GM15510 (cell line): ENCODE measurements around the gene PHF3.

Experiments
- POLR2A ChIP-seq: IDR thresholded peaks from 3 replicates; pipeline ENCODE4 v1.6.1; 2011; ENCODE audit warnings: borderline replicate concordance; ENCODE audit not compliant: insufficient read length; ENCODE audit errors: extremely low read depth

Gene PHF3

DNA sequence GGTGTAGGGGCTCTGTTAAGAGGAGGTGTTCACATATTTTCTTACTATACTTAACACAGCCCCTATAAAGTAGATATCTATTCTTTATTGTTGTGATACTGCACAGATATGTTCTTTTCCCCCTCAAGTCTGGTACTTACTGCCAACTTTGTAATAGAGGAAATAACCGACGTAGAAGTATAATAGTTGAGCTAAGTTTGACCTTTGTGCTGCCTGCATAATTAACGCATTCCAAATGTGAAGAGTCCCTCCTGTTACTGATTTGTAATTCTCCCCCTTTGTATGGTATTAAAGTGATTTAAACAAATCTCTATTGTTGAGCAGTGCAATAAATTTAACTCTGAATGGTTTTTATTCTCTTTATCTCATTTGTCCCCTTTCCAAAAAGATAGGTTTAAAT is 39.0 kb downstream of the PHF3 start:
- TF ChIP-seq POLR2A: no peak

DNA sequence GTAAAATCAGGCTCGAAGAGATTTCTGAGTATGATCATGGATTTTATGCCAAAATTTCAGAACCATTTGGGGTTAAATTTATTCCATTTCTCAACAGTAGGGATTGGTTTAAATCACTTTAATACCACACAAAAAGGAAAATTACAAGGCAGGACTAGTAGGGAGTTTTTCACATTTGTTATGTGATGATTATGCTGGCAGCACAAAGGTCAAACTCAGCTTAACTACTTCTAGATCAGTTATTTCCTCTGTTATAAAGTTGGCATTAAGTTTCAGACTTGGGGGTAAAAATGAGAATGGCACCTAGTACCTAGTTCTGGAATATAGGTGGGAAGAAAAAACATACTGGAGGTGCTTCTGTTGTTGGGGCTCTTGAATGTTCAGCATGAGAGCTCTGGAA is 39.5 kb downstream of the PHF3 start:
- TF ChIP-seq POLR2A: no peak

DNA sequence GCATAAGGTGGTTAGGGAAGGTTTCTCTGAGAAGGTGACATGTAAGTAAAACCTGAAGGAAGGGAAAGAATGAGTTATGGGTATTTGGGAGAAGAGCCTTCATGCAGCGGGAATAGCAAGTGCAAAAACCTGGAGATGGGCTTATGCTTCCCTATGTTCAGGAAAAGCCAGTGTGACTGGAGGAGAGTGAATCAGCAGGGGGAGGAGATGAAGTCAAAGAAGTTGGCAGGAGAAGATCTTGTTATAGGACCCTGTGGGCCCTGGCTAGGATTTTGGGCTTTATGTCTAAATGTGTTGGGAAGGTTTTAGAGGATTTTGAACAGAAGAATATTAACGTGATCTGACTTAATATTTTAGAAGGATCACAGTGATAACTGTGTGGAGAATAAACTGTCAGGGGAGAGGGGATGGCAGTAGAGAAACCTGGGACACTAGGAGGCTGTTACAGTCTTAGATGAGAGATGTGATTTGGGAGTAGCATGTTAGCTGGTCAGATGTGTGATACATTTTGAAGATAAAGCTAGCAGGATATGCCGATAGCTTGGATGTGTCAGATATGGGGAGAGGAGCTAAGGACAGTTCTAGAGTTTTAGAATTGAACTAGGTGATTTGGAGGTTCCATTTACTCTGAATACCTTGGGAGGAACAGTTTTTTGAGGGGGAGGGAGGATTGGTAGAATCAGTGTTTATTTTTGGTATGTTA is 41.0 kb downstream of the PHF3 start:
- no peak for TF ChIP-seq POLR2A

DNA sequence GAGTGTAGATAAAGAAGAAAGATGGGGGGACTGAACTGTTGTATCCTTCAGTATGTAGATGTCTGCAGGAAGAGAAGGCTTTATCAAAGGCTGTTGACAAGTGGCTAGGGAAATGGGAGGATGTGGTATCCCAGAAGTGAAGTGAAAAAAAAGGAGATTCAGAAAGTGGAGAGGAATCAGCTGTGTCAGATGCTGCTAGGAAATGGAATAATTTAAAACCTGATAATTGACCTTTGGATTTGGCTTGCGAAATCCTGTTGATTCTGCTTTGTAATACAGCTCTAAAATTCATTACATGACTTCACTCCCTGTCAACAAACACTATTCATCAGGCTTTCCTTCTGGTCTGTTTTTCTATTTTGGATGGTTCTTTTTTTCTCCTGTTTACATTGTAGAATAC is 41.7 kb downstream of the PHF3 start:
- no peak for TF ChIP-seq POLR2A

DNA sequence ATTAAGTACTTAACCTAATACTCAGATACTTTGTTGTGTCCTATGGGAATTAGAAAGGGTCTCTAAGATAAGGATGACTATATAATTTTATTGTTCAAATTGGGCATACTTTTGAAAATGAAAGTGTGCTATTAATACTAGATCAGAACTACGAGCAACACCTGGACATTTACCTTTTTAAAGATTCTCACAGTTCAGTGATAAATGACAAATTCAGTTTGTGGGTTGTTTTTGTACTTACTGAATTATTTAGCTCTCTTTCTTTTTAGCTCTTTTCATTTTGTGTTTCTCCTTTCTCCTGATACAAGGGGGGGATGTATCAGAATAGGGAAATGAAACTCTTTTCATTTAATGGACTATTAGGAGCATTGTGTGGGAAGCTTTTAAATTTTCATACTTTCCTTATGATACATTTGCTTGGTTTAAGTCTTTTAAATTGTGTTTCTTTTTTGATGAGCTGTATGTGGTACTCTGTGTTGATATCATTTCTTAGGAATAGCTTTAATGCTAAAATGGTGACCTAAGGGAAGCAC is 47.5 kb downstream of the PHF3 start:
- TF ChIP-seq POLR2A: no peak

DNA sequence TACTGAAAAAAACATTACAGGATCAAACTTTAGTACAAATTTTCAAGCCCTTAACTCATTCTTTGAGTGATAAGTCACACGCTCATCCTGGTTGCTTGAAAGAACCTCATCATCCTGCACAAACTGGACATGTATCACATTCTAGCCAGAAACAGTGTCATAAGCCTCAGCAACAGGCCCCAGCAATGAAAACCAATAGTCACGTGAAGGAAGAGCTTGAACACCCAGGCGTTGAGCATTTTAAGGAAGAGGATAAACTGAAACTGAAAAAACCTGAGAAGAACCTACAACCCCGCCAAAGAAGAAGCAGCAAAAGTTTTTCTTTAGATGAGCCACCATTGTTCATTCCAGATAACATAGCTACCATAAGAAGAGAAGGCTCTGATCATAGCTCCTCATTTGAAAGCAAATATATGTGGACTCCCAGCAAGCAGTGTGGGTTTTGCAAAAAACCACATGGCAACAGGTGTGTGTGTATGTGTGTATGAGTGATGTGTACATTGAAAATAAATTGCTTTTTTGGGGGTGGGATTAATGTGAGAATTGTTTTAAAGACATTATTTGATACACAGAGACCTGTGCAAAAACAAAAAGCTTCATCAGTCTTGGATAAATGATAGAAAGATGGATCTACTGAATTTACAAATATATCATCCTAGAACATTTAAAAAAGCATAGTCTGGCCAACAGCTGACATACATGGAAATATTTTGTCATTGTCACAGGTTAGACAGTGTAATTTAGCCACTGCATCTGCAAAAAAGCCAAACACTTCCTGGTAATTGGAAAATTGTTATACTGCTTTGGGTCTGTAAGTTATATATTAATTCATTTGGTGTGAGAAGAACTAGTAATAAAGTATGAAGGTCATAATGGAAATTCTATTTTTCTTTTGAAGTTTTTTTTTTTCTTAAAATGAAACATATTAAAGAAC is 50.1 kb downstream of the PHF3 start:
- no peak for TF ChIP-seq POLR2A

DNA sequence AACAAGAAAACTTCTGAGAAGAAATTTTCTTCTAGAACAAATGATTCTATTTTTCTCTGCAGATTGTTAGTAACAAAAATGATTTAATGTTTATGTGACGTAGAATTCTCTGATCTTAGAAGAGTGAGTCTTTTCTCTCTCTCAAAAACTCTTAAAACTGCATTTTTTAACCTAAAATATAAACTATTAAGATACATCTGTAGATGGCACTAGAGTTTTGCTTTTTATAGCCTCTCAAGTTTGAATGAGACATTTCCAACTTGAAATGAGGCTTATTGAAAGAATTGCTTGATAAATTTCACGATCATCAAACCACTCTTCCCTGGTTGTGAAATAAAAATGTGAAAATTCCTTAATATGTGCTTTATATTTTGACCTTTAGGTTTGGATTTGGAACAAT is 53.8 kb downstream of the PHF3 start:
- no peak for TF ChIP-seq POLR2A

DNA sequence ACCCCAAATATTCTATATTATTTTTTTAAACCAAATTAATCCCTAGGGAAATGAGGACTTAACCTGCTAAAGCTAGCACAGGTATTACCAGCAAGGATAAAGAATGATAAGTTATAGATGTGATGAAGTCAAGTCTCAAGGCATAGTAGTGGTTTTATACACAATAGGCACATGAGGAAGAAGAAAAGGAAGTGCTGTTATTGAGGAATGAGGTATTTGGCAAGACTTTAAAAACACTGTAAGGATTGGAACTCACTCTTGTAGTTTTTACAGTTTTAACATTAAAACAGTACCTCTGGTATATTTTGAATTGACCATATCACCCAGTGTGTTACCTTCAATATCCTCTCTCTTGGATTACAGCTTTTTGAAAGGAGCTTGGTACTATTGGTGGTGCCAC is 54.6 kb downstream of the PHF3 start:
- no peak for TF ChIP-seq POLR2A

DNA sequence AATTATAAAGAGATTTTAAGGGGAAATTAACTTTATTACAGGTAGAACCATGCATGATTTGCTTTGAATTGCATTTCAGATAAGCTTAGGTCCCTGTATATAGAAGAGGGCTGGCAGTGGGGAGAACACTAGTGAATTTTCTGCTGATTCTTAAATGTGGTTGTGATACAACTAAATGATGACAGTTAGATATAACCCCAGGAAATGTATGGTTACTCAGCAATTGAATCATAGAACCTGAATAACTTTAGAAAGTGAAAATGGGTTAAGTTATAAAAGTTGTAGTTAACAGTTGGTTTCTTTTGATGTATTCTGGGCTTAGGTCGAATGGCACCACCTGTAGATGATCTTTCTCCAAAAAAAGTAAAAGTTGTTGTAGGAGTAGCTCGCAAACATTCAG is 70.1 kb downstream of the PHF3 start:
- TF ChIP-seq POLR2A: no peak

DNA sequence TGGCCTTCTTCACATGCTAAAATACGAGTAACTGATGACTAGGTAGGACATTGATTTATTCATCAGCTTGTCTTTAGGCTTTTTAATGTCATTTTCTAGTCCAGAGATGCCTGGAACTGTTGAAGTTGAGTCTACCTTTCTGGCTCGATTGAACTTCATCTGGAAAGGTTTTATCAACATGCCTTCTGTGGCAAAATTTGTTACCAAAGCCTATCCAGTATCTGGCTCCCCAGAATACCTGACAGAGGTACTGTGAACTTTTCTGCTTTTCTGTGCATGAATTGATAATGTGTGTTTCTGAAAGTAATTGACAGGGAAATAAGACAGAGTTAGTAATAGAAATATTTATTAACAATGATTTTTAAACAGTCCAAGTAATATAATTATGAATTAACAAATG is 71.0 kb downstream of the PHF3 start:
- TF ChIP-seq POLR2A: no peak

DNA sequence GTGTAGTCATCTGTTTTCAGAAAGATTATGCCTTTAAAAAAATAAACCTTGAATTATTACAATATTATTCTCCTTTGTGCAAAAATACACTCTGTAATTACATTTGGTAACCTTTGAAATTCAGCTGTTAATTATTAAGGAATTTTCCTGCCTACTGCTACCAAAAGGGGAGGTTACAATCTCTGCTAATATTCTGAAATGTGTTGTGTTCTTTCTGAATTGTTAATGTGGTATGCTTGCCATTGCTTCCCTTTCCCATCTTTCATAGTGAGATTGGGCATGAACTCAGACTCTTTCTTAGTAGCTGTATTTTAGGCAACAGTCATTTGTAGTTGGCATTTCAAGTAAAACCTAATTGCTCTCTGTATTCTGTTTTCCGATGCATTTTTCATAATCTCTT is 73.0 kb downstream of the PHF3 start:
- no peak for TF ChIP-seq POLR2A

DNA sequence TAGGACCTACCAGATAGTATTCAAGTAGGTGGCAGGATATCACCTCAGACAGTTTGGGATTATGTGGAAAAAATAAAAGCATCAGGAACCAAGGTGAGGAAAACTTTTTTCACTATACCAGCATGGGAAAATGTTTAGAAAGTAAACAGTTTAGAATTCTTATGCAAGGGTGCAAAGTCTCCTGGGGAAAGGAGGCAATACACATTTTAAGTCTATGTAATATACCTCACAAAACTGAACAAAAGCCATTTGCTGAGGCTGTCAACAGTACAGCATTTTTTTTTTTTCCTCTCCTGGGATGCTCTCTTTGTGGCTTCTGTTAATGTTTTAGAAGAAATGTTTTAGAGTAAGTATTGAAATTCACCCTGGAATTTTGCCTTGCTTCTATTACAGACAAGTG is 73.5 kb downstream of the PHF3 start:
- TF ChIP-seq POLR2A: no peak

DNA sequence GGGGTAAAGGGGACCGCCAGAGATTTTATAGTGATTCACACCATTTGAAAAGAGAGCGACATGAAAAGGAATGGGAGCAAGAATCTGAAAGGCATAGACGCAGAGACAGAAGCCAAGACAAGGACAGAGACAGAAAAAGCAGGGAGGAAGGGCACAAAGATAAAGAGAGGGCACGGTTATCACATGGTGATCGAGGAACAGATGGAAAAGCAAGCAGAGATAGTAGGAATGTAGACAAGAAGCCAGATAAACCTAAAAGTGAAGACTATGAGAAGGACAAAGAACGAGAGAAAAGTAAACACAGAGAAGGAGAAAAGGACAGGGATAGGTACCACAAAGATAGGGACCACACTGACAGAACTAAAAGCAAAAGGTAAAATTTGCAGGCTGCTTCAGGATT is 77.7 kb downstream of the PHF3 start:
- no peak for TF ChIP-seq POLR2A

DNA sequence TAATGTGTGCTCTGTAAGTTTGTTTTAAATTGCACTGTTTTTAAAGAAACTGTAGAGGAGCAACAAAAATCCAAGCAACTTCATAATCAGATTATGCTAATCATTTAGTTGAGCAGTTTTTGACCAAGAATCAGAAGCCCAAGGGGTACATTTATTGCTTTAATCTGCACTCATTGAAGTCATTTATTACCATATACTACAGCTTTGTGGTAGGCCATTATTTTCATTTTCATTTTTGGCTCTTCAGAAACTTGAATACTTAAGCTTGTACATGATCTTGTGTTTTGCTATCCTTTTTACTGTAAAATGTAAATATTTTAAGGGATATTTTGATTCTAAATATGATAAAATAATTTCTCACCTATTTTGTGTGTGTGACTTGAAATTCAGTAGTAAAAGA is 78.5 kb downstream of the PHF3 start:
- no peak for TF ChIP-seq POLR2A

DNA sequence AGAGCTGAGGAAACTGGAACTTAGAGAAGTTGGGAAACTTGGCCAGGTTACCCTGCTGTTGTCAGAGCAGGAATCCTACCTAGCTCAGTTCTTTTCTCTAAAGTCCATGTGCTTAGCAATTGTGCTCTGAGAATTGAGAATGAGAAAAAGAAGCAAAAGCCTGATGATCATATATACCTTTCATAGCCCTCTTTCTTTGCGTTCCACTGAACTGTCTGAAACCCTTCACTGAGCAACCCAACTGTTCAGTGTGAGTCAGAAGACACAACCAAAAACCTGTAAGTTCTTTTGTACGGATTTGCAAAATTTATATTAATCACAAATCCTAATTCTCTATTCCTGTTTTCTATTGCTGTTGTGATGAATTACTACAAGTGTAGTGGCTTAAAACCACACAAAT is 80.6 kb downstream of the PHF3 start:
- no peak for TF ChIP-seq POLR2A

DNA sequence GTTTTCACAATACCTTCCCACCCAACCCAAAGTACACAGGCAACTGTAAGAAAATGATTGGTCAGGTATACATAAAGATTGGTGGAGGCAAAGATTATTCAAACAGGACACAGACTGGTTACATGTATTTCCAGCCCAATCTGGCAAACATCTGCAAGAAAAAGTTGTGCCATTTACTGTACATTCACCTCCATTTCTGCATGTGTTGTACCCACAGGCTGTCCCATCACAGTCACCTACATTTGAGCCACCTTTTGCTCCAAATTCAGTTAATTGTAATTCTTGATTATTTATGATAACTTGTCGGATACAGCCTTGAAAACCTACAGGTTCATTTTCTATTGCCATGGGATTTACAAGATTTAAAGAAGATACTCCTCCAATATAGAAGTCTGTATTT is 85.6 kb downstream of the PHF3 start:
- no peak for TF ChIP-seq POLR2A
